Pancreas (tissue), 10 donors: ENCODE data around the gene TMEM130. TPM values are rescaled to one million over a fixed set of nuclear protein-coding genes. Genes with fewer than 3 reads are reported as not detected.

Source experiments
- ATAC-seq, 4 donors: fragments of 200-7000 bp; cut with Tn5 transposase; one replicate each; pipeline versions ENCODE4 v1.8.0 to v1.9.1; 2020; ENCODE audit warnings: mild to moderate bottlenecking in 4 of 4, moderate library complexity in 4 of 4
- DNase-seq, 6 donors: peaks; one replicate each; pipeline ENCODE4 v3.0.0-alpha.2; 2020
- FAIRE-seq: peaks from 2 replicates; lab custom pipeline; 2012; peaks lifted over from hg19 to GRCh38; lab: Jason Lieb, UNC
- H3K27ac ChIP-seq, 4 donors: fragments of 200-600 bp; sonication (generic); 1 replicate in 3 of 4; 2 replicates in 1 of 4; pipeline versions ENCODE4 v1.5.0 to v1.8.0; 2020
- H3K27me3 ChIP-seq, 4 donors: fragments of 200-600 bp; one replicate each; pipeline ENCODE4 v1.8.0; 2021
- H3K36me3 ChIP-seq, 3 donors: fragments of 200-600 bp; sonication (generic) in 1 of 3; one replicate each; pipeline versions ENCODE4 v1.5.0 to v1.8.0; 2020 to 2021
- H3K4me1 ChIP-seq, 3 donors: fragments of 200-600 bp; one replicate each; pipeline ENCODE4 v1.8.0; 2021
- H3K4me3 ChIP-seq, 4 donors: fragments of 200-600 bp; sonication (generic) in 2 of 4; one replicate each; pipeline versions ENCODE4 v1.5.0 to v1.8.0; 2020 to 2021
- H3K9me3 ChIP-seq, 4 donors: fragments of 200-600 bp; one replicate each; pipeline ENCODE4 v1.8.0; 2021
- CTCF ChIP-seq, 4 donors: fragments of 200-600 bp; sonication (generic) in 3 of 4; IDR thresholded peaks; one replicate each; pipeline versions ENCODE4 v1.5.0 to v1.8.0; 2021; ENCODE audit warnings: antibody characterized with exemption in 4 of 4
- WGBS, 2 donors: extraction: QIAGEN DNeasy Blood & Tissue Kit; methylation state at CpG; one replicate each; pipeline ENCODE4 v1.1.7; 2013; 5-methylcytosine and 5-hydroxymethylcytosine counted together
- intact Hi-C, 3 donors: fragments of 100-400 bp; cut with DNase I; formaldehyde crosslinking; loops; one replicate each; pipeline versions ENCODE4 v1.11.1 to v1.14.2; 2022
- polyA plus RNA-seq, 2 donors: library from polyadenylated mRNA; stranded (reverse); fragments of 200-250 nt; gene quantifications; one replicate each; pipeline ENCODE4 v1.2.3, GENCODE V29; 2013
- total RNA-seq, 6 donors: library from RNA; stranded (reverse); fragmentation: NEBNext Ultra II Directional in 4 of 6; extraction: Animal tissue kit (Norgen Biotek cat#: 25700) in 4 of 6; gene quantifications; one replicate each; pipeline versions ENCODE4 v1.2.1 to v1.2.4, GENCODE V29; 2021 to 2023
- donor health status: healthy with polysubstance abuse.
- donor health status: DM: no; HTN: no; CAD: no; lungs with moderate emphysema.
- donor health status: DM: no; HTN: no; CAD: no.
- donor health status: control.
- donor health status: control.
- donor health status: Bipolar disorder and iron deficiency.
- donor health status: DM: yes; HTN: yes; CAD: no.
- donor health status: DM: no; HTN: no; CAD: no.
- donor health status: DM: no; HTN: no; CAD: no.
- donor health status: DM: yes; HTN: yes; CAD: no.

Gene TMEM130
- total and polyA plus RNA-seq, 8 donors, result 0.13 to 3.7 (median 0.45) TPM

DNA sequence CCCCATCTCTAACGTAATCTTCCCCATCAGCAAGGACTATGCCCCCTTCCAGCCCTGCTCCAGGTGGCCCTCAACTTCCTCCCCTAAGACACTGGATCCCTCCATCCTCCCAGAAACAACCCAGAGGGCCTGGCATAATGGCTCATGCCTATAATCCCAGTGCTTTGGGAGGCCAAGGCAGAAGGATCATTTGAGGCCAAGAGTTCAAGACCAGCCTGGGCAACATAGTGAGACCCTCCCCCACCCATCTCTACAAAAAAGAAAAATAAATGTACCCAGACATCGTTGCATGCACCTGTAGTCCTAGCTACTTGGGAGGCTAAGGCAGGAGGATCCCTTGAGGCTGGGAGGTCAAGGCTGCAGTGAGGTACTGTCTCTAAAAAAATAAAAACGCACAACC is 42.6 kb downstream of the TMEM130 start:
- no peaks in the 10 kb centered on the region for H3K36me3 ChIP-seq
- no peaks in the 10 kb centered on the region for H3K27me3 ChIP-seq
- H3K27ac ChIP-seq, result no peak overlapping the region
- H3K9me3 ChIP-seq, result no peaks in the 10 kb centered on the region
- no peak for TF ChIP-seq CTCF (IDR thresholded peaks at IDR 0.05)
- H3K4me1 ChIP-seq, result no peaks in the 10 kb centered on the region
- FAIRE-seq (no peak), ATAC-seq (no peak), DNase-seq (no peak)
- WGBS, 2 donors, result 59 to 88% methylated on average over 2 to 3 of the region's 3 CpGs
- intact Hi-C loops, result no loop called here
- no peak overlapping the region for H3K4me3 ChIP-seq

- intact Hi-C loops, result no loop called here
Observed at GRCh38 chr7:98826811-98827231, 43.0 kb downstream of the TMEM130 start.

DNA sequence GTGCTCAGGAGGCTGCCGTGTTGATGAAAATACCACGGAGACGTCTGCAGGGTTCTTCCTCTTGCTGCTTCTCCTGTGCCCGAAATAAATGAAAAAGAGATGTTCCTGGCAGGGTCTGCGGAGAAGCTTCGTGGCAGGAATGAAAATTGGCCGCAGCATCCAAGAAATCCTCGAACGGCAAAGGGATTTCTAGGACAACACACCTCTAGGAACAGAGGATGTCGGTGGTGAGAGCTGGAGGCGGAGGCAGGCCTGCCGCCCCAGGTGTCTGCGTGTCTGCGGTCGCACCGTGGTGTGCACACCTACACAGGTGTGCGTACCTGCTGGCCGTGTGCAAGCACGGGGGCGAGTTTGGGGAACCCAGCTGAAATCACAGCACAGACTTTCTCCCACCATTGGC is 43.4 kb downstream of the TMEM130 start:
- Histone ChIP-seq H3K4me3 (no peak overlapping the region), H3K36me3 (no peaks in the 10 kb centered on the region), H3K9me3 (no peaks in the 10 kb centered on the region), H3K27ac (no peak overlapping the region), H3K27me3 (no peaks in the 10 kb centered on the region), H3K4me1 (no peaks in the 10 kb centered on the region)
- no peak for FAIRE-seq
- DNase-seq, result no peak
- TF ChIP-seq CTCF (IDR thresholded peaks at IDR 0.05), result no peak
- intact Hi-C loops, result no loop called here
- ATAC-seq, result peak in 1 of 4 donors; percentile 25
- 70 to 76% methylated on average over 20 of the region's 20 CpGs for WGBS, 2 donors

More at GRCh38 chr7:98826811-98827231, 43.0 kb downstream of the TMEM130 start:
- DNase-seq (peak; percentile 22 to 77 (median 58)), FAIRE-seq (no peak), ATAC-seq (peak; percentile 69 to 93 (median 90))
- Histone ChIP-seq H3K27ac (no peak overlapping the region), H3K27me3 (no peaks in the 10 kb centered on the region), H3K4me1 (no peaks in the 10 kb centered on the region), H3K4me3 (no peak overlapping the region), H3K36me3 (no peaks in the 10 kb centered on the region), H3K9me3 (no peaks in the 10 kb centered on the region)
- no peak for TF ChIP-seq CTCF (IDR thresholded peaks at IDR 0.05)
- 8 to 10% methylated on average over 13 of the region's 13 CpGs for WGBS, 2 donors

DNA sequence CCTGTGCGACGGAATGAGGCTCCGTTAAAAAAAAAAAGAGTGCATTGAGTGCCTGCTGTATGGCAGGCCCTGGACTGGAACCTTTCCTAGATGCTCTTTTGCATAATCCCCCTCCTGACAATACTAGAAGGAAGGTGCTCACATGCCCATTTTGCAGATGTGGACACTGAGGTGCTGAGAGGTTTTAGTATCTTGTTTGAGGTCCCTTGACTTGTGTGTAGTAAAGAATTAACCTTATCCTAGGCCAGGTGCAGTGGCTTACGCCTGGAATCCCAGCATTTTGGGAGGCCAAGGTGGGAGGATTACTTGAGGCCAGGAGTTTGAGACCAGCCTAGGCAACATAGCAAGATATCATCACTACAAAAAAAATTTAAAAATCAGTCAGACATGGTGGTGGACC is 46.6 kb downstream of the TMEM130 start:
- Histone ChIP-seq H3K36me3 (no peaks in the 10 kb centered on the region), H3K27ac (no peak overlapping the region), H3K9me3 (no peaks in the 10 kb centered on the region), H3K4me1 (no peaks in the 10 kb centered on the region), H3K27me3 (no peaks in the 10 kb centered on the region), H3K4me3 (no peak overlapping the region)
- DNase-seq, result no peak
- 93 to 94% methylated on average over 4 of the region's 4 CpGs for WGBS, 2 donors
- no peak for TF ChIP-seq CTCF (IDR thresholded peaks at IDR 0.05)
- no peak for FAIRE-seq
- intact Hi-C loops, result no loop called here
- no peak for ATAC-seq

- DNase-seq (no peak), ATAC-seq (peak in 1 of 4 donors; percentile 14), FAIRE-seq (no peak)
- no peaks in the 10 kb centered on the region for H3K27me3 ChIP-seq
- no peaks in the 10 kb centered on the region for H3K9me3 ChIP-seq
- H3K4me1 ChIP-seq, result no peaks in the 10 kb centered on the region
- 83 to 100% methylated on average over 1 of the region's 1 CpG for WGBS, 2 donors
- intact Hi-C loops, result no loop called here
- no peaks in the 10 kb centered on the region for H3K36me3 ChIP-seq
- no peak overlapping the region for H3K4me3 ChIP-seq
- H3K27ac ChIP-seq, result no peak overlapping the region
- no peak for TF ChIP-seq CTCF (IDR thresholded peaks at IDR 0.05)
Observed at GRCh38 chr7:98821348-98821747, 48.5 kb downstream of the TMEM130 start.
